Stimulated activated CD8-positive, alpha-beta memory T cell treated with anti-CD3 and anti-CD28 coated beads, Interleukin-4, amount 100 ng/mL, for 24 hours (primary cell): ENCODE measurements around the gene COL25A1.
"Not testable (repeated sequence)": the region's sequence is repeated elsewhere in the genome, so short reads cannot be mapped to it uniquely, and the experiment has no call there.

ENCODE experiments used
- DNase-seq: peaks from one replicate; pipeline ENCODE4 v3.0.0-alpha.2; 2020; ENCODE audit warnings: low read depth

The COL25A1 gene

GRCh38 chr4:108903464-108904221 is 398.8 kb downstream of the COL25A1 start:
- DNase-seq, result no peak

DNA sequence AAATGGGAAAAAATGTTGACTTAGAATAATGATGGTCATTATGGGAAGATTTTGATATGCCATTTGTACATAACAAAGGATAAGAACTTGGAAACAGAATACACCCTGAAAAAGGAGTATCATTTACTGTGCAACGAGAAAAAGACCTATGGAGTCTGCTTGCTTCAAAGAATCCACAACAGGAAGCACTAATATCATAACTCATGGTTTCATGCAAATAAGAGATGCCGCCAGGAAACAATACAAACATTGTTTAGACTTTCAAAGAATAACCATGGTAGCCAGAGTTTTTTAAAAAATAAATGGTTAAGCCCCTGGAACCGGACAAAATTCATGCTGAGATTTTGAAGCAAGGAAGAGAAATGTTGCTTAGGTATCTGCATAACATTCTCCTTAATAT is 399.7 kb downstream of the COL25A1 start:
- DNase-seq, result no peak

DNA sequence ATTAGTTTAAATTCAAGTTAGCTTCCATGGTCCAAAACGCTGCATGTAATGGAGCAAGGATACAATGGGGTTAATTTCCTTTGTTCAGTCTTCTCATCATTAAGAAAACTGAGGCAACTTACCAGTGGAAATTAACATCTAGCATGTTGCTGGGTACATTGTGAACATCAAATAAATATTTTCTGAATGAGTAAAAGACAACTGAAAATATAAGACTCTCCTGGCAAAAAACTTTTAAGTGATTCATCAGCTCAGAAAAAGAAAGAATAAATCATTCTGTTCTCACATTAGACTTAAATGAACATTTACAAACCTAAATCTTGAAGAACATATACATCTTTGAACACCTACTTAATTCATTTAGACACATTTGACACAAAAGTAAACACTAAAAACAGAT is 401.2 kb downstream of the COL25A1 start:
- DNase-seq, result no peak

GRCh38 chr4:108900018-108900580 is 402.4 kb downstream of the COL25A1 start:
- DNase-seq, result no peak

- no peak for DNase-seq
Observed at GRCh38 chr4:108893468-108893867, 409.0 kb downstream of the COL25A1 start.

DNA sequence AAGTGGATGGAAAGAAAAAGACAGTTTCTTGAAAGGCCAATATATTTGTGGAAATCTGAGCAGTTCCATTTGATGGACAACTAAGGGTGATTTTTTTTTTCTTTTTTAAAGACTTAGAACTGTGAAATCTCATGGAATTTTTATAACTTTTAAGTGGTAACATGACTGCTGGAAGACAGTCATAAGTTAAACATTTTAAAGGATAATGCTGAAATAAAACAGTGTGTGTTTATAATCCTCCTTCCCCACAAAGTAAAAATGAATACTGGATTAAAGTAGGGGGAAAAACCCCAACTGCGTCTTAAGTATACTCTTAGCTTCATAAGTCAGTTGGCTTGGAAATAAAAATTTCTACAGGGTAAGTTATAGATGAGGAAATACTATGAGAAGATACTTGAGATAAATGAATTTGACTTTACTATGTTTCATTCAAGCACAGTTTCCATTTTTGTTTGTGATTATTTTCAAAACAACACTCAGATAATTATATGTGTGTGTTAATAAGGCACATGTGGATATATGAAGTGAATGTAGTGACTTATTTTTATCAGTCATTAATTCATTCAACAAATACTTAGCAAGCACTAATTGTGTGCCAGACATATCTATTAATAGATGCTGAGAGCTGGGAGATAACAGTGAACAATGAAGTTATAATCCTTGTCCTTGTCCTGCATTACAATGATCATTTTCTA is 410.4 kb downstream of the COL25A1 start:
- DNase-seq, result no peak

GRCh38 chr4:108890484-108890881 is 412.0 kb downstream of the COL25A1 start:
- DNase-seq, result no peak

- no peak for DNase-seq
Observed at GRCh38 chr4:108889696-108890483, 412.6 kb downstream of the COL25A1 start.

DNA sequence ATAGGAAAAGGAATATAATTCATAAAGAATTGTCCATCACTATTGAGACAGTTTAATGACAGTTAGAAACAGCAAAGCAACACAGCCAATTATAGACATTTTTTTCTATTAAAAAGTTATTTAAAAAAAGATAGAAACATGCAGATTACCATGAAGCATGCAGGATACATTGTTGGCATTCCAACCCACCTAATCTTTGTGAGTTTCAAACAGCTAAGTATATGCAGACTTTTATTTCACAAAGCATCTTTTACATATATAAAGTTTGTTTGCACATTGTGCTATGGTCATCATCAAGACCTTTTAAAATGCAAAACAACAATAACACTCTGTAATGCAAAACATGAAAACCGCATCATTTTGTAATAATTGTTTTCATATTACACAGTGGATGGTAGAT is 413.7 kb downstream of the COL25A1 start:
- DNase-seq, result no peak

DNA sequence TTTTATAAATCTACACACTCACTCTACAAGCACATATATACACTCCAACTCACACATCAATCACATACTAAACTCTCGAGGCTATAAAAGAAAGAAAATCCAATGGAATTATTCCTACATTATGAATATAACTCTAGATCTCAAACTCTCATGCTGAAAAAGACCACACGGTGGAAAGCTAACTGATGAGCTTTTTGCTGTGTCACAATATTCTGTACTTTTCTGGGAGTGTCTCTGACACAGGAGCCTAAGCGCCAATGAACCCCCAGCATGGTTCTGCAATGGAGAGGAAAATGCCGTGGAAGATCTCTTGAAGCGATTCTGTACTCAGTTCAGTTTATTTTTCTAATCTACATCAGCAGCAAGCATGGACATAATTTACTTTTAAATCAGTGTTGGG is 415.4 kb downstream of the COL25A1 start:
- DNase-seq, result no peak

GRCh38 chr4:108885211-108885610 is 417.2 kb downstream of the COL25A1 start:
- DNase-seq, result no peak

DNA sequence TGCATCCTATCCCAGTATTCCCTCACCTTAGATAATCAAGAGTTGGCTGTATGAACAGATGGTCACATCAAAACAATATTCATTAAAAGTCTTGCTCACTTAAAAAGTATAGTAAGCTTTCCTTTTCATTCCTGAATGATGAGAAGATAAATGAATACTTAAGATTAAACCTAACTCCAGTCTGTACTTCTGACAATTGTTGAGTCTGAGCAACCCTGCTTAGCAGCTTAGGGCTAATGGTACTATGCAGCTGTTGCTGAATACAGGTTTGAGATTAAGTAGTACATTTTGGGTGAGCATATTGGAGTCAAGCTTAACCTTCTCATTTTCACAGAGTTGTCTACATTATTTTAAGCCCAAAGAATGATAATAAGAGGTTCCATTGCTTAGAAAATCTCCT is 417.9 kb downstream of the COL25A1 start:
- no peak for DNase-seq

GRCh38 chr4:108881986-108882385 is 420.5 kb downstream of the COL25A1 start:
- no peak for DNase-seq

DNA sequence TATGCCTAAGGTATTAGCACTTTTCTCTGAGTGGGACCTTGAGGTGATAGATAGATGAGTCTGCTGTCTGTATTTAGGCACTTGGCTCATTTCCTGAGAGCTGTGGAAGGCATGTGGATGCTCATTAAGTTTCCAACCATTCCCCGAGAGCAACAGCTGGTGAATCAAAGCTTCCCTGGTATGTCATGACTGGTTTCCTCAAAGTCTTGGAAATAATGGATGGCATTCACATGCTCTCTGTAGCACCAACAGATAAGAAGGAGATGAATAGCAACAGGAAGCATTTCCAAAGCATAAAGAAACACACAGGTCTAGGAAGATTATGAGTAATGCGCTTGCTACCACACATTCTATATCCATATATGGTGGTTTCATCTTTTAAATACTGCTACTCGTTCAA is 421.3 kb downstream of the COL25A1 start:
- no peak for DNase-seq

DNA sequence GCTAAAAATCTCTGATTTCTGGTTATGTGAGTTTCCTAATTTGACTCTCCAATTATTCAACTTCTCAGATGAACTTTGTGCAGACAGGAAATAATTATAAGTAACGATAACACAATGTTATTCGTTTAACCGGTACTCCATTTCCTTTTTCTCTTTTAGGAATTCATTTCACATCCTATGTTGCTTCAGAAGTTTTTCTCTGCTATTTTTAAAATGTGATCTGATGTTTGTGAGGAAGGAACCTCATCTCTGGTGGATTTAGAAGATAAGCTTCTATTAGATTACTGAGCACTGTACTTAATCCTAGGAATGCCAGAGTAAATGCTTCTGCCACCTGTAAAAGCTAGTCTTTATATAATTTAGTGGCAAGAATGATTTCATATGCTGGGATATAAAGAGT is 423.7 kb downstream of the COL25A1 start:
- DNase-seq, result no peak

GRCh38 chr4:108877821-108878220 is 424.6 kb downstream of the COL25A1 start:
- no peak for DNase-seq

DNA sequence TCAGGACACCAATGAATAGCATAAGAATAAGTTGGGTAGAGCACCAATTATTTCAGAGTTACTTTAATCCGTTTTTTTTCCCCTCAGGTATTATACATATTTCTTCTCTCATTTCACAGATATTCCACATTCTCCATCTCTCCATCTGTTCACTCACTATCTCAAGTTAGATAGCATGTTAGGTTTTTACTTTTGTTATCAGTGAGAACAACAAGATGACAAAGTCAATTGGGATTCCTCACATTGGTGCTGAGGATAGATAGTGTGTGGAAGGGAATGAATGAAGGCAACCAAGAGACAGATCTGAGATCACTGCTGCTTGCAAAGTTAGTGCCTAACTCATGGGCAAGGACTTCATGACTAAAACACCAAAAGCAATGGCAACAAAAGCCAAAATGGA is 427.7 kb downstream of the COL25A1 start:
- DNase-seq, result no peak

GRCh38 chr4:108869970-108870369 is 432.5 kb downstream of the COL25A1 start:
- not testable (repeated sequence) for DNase-seq

- DNase-seq, result no peak
Observed at GRCh38 chr4:108868606-108869227, 433.7 kb downstream of the COL25A1 start.

GRCh38 chr4:108867476-108867875 is 435.0 kb downstream of the COL25A1 start:
- DNase-seq, result no peak

DNA sequence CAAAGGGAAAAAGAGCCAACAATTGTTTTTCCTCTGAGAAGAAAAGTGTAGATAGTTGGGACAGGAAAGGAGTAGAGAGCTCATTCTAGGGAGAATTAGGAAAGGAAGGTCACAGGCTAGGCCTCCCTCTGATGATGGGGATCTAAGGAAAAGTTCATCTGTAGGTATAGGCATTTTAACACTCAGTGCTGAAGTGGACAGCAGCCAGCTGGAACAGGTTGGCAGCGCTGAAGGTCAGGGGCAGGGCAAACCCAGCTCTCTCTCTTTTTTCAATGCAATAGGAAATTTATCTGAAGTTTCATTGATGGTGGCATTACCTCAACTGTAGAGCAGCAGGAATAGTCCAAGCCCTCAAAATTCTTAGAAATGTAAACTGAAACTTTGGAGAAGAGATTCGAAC is 441.1 kb downstream of the COL25A1 start:
- no peak for DNase-seq

DNA sequence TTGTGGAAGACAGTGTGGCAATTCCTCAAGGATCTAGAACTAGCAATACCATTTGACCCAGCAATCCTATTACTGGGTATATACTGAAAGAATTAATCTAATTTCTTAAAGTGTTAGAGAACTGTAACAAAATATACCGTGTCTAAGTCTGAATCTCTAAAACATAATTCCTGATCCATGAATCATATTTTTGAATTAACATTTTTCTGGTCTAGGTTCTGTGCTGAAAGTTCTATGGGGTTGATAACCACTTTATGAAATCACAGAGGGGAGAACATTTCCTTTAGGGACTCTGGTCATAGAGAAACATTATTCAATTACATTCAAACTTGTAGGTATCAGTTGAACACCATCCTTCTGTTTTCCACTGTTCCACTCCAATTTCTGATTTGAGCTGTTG is 447.7 kb downstream of the COL25A1 start:
- DNase-seq, result no peak
